ENCODE results near the gene AMDHD1.
"Not testable (repeated sequence)": the region's sequence is repeated elsewhere in the genome, so short reads cannot be mapped to it uniquely, and the experiment has no call there.

The AMDHD1 gene

DNA sequence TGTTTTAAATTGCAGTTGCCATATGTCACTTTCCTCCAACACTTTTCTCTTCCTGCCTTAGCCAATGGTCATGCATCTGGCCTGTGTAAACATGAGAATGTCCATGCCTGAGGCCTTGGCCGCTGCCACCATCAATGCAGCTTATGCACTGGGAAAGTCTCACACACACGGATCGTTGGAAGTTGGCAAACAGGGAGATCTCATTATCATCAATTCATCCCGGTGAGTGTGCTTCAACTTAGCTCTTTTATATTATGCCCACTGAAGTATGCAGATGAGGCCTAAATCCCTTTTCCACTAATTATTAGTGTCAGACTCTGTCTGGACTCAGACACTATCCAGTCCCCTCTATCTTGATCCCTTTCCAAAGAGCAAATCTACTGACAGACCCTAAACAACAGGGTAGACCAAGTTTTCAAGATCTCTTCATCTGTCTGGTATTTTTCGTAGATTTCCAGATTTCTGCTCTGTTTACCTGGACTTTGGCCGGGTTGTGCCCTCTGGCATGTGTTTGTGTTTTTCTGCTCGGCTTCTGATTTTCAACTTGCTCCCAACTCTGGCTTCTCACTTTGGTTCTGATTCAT, 23.2 kb downstream of the AMDHD1 start:
- DNase-seq: no peak

- DNase-seq: no peak
Measured at GRCh38 chr12:95967301-95967700, 24.2 kb downstream of the AMDHD1 start.

DNA sequence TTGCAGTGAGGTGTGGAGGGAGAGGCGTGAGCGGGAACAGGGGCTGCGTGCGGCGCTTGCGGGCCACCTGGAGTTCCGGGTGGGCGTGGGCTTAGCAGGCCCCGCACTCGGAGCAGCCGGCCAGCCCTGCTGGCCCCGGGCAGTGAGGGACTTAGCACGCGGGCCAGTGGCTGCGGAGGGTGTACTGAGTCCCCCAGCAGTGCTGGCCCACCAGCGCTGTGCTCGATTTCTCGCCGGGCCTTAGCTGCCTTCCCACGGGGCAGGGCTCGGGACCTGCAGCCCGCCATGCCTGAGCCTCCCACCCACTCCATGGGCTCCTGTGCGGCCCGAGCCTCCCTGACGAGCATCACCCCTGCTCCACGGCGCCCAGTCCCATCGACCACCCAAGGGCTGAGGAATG, 26.0 kb downstream of the AMDHD1 start:
- not testable (repeated sequence) for DNase-seq

GRCh38 chr12:95970905-95971304, 27.8 kb downstream of the AMDHD1 start:
- no peak for DNase-seq

DNA sequence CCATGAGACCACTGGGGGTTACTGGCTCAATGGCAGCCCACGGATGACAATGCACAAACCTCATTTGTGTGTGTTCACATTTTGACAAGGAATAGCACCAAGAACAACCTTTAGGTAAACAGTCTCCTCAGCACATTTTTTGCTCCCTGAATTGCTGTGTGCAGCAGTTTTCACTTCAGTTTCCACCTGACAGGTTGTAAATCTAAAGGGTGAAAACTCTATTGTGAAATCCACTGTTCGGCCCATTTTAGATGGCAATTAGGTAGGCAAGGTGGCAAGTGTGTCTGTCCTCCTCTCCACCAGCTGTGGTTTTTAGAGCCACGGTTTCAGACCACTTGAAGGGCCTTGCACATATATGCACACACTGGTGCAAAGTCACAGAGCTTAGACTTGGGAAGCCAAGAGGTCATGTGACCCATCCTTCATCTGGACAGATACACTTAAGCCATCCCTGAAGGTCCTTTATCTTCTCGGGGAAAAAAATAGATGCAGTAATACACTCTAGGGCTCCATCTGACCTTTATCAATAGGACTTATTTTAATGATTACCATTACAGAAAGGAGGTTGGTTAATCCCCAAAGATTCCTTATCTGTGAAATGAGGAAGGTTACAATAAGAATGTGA, 29.8 kb downstream of the AMDHD1 start:
- no peak for DNase-seq

- no peak for DNase-seq
Measured at GRCh38 chr12:95974358-95974757, 31.2 kb downstream of the AMDHD1 start.

DNA sequence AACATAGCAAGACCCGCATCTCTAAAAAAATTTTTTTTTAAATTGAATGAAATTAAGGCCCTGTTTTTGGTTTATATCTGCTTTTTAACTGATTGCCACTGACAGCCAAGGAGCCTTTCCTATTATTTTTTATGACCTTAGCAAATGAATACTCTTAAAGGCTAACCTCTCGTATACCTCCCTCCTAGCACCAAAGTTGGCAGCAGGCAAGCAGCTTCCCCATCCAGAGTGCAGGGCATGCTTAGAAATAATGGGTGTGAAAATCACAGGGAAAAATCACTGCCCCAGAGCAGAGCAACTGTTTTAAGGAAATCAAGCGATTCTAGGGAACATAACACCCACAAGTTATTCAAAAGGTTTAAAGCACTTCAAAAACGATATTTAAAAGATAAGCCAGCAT, 32.4 kb downstream of the AMDHD1 start:
- DNase-seq: no peak

- DNase-seq: no peak
Measured at GRCh38 chr12:95976416-95976832, 33.3 kb downstream of the AMDHD1 start.

GRCh38 chr12:95977764-95978305, 34.7 kb downstream of the AMDHD1 start:
- no peak for DNase-seq

GRCh38 chr12:95978351-95978750, 35.2 kb downstream of the AMDHD1 start:
- no peak for DNase-seq

DNA sequence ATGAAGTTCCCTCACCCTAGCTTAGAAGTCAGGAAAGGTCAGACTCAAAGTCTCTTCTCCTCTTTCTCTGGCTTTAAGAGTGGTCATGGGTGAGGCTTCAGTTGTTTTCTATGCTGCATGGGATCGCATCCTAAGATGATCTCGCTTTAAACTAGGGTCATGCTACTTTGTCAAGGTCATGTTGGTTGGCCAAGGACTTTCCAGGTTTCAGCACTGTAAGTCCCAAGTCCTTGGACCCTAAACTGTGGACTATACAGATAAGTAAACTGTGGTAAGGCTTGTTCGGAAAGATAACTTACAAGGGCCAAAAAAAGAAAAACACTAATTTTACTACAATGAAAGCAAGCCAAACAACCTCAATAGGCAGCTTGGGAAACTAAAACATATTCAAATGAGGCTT, 35.6 kb downstream of the AMDHD1 start:
- no peak for DNase-seq

GRCh38 chr12:95980437-95980836, 37.3 kb downstream of the AMDHD1 start:
- no peak for DNase-seq

DNA sequence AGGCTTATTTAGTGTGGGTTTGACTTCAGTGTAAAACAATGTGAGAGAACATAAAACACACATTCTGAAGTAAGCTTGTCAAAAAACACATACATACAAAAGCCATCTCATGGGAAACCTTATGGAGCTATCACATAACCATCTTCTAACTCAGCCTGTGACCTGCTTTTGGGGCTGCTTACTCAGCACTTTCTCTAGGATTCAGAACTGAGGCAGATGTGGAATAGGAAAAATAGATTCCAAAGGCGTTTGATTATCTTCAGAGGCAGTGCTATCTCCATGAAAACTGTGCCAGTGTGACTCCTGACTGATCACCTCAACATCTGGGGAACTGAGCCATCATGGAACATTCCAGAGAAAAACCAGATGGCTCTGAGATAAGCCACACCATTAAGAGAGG, 39.5 kb downstream of the AMDHD1 start:
- DNase-seq: no peak

DNA sequence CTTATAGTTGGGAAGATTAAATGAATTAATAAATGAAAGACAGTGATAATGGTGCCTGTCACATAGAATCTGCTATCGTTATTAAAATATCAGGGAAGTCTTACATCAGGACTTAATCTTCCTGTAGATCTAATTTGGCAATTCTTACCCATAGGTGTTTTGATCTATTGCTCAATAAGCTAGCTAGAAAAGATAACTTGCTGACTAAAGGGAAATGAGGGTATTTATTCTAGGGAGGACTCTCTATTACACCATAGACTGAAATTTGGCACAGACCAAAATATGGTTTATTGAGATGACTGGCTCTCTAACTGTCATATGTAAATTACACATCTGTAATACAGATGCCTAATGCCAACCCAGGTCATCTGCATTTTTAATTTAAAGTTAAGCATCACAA, 41.6 kb downstream of the AMDHD1 start:
- no peak for DNase-seq

GRCh38 chr12:95986635-95987570, 43.8 kb downstream of the AMDHD1 start:
- DNase-seq: no peak

- DNase-seq: no peak
Measured at GRCh38 chr12:95988506-95989275, 45.6 kb downstream of the AMDHD1 start.

- no peak for DNase-seq
Measured at GRCh38 chr12:95989504-95990123, 46.5 kb downstream of the AMDHD1 start.

- DNase-seq: no peak
Measured at GRCh38 chr12:95990136-95990535, 47.0 kb downstream of the AMDHD1 start.

DNA sequence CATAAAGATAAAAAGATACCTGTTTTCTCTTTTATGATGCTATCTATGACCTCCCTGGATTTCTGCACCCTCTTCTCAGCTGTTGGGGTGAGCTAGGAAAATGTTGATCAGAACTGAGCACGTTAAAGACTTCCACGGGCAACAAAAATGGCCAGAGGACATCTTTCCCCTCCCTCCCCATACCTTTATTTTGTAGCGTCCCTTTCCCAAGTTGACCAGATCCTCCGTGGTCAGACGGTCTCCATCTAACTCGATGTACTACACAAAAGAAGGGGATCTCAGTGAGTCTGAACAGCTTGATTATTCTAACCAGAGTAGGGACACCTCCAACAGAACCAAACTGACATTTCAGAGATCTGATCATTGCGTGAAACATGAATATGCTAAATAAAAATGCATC, 50.8 kb downstream of the AMDHD1 start:
- no peak for DNase-seq

GRCh38 chr12:95994476-95994875, 51.3 kb downstream of the AMDHD1 start:
- DNase-seq: no peak

GRCh38 chr12:95995238-95996031, 52.3 kb downstream of the AMDHD1 start:
- DNase-seq: no peak
